IPS-20b (cell line): ENCODE data around the gene UBR4.
A peak's percentile ranks its signal among the peaks of the same experiment; 100 is the strongest.
"Not testable (repeated sequence)": the region's sequence is repeated elsewhere in the genome, so short reads cannot be mapped to it uniquely, and the experiment has no call there.

ENCODE experiments used
- H3K27ac ChIP-seq: one replicate; pipeline ENCODE4 v1.5.1; 2013; ENCODE audit warnings: low read length
- H3K27me3 ChIP-seq: 2 replicates; pipeline ENCODE4 v1.6.1; 2013; ENCODE audit warnings: mild to moderate bottlenecking, low read length, inconsistent platforms; ENCODE audit not compliant: insufficient read depth
- H3K36me3 ChIP-seq: 2 replicates; pipeline ENCODE4 v1.6.1; 2013; ENCODE audit warnings: low read depth, mild to moderate bottlenecking, inconsistent platforms, low read length, moderate library complexity; ENCODE audit not compliant: insufficient read depth
- H3K4me1 ChIP-seq: 2 replicates; pipeline ENCODE4 v1.6.1; 2013; ENCODE audit warnings: mild to moderate bottlenecking, control low read depth, inconsistent platforms, low read length, moderate library complexity; ENCODE audit not compliant: insufficient read depth
- H3K4me3 ChIP-seq: 2 replicates; pipeline ENCODE4 v1.5.1; 2013; ENCODE audit warnings: mild to moderate bottlenecking, low read length, inconsistent platforms
- H3K9ac ChIP-seq: 2 replicates; pipeline ENCODE4 v1.6.1; 2013; ENCODE audit warnings: low read depth, mild to moderate bottlenecking, inconsistent platforms, low read length, moderate library complexity
- H3K9me3 ChIP-seq: 2 replicates; pipeline ENCODE4 v1.6.1; 2013; ENCODE audit warnings: mild to moderate bottlenecking, low read depth, low read length, inconsistent platforms; ENCODE audit not compliant: insufficient read depth

UBR4 gene

DNA sequence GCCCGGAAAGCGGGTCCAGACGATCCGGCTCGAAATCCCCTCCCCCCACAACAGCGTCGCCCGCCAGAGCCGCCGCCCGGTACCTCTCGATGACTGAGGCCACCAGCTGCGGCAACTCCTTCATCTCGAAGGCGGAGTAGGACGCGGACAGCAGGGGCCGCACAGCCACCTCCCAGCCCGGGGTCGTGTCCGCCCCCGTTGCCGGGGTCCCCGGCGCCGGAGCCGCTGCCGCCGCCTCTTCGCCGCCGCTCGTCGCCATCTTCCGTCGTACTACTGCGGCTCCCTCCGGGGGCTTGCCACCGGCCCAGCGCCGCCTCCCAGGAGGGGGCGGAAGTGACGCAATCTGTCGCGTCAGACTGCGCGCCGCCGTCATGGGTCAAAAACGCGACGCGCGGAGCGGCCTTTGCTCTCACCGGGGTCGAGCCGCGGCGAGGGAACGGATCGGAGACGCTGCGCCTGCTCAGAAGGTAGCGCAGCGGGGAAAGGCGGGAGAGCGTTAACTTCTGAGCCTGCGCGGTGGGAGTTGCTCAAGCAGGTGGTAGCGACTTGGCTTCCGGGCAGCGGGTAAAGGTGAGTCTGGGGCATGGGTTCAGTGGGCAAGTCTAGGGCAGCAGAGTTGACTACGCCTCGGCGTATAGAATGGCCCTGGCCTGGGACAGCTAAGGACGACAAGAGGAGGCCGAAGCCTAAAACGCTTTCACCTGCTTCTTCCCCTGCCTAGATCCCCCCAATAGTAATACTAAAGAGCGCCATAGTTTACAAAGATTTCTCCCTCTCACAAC is at the start of gene UBR4:
Gene UBR4 (minus strand): TSS at position 277 of the 782 bp plus-strand sequence. CDS start 18 bp downstream, at position 259.
- peak within 1 kb of the TSS; percentile 83 for H3K4me3 ChIP-seq
- no peaks in the 10 kb centered on the region for H3K27me3 ChIP-seq
- H3K4me1 ChIP-seq: peaks cover 14% of the 10 kb centered on the region; the same call in 1 of the 2 replicates
- H3K9ac ChIP-seq: peak within 1 kb of the TSS; percentile 89
- H3K27ac ChIP-seq: peak within 1 kb of the TSS; percentile 81
- no peaks in the 10 kb centered on the region for H3K9me3 ChIP-seq
- H3K36me3 ChIP-seq: peaks cover 39% of the 10 kb centered on the region

DNA sequence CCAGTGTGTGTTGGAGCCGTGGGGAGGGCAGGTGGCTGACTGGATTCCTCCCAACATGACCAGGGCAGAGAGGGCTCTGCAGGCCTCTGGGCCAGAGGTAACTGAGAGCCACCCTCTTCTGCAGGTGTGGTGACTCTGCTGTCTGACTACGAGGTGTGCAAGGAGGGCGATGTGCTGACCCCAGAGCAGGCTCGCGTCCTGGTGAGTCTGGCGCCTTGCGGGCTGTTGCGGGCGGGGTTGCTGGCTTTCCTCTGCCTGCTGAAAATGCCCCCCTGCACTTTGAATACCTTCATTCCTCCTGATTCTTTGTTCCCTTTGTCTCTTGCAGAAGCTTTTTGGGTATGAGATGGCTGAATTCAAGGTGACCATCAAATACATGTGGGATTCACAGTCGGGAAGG is 48.3 kb upstream of the UBR4 start:
- H3K4me3 ChIP-seq: no peak overlapping the region
- no peak overlapping the region for H3K27ac ChIP-seq
- no peak overlapping the region for H3K9ac ChIP-seq
- no peaks in the 10 kb centered on the region for H3K9me3 ChIP-seq
- H3K27me3 ChIP-seq: no peaks in the 10 kb centered on the region
- H3K36me3 ChIP-seq: peaks cover 73% of the 10 kb centered on the region
- H3K4me1 ChIP-seq: peaks cover 8% of the 10 kb centered on the region

GRCh38 chr1:19257178-19257914 is 47.3 kb upstream of the UBR4 start:
- Histone ChIP-seq H3K4me3 (no peak overlapping the region), H3K27ac (no peak overlapping the region), H3K9ac (no peak overlapping the region), H3K27me3 (no peaks in the 10 kb centered on the region), H3K36me3 (peaks cover 73% of the 10 kb centered on the region), H3K9me3 (no peaks in the 10 kb centered on the region), H3K4me1 (peaks cover 15% of the 10 kb centered on the region)

DNA sequence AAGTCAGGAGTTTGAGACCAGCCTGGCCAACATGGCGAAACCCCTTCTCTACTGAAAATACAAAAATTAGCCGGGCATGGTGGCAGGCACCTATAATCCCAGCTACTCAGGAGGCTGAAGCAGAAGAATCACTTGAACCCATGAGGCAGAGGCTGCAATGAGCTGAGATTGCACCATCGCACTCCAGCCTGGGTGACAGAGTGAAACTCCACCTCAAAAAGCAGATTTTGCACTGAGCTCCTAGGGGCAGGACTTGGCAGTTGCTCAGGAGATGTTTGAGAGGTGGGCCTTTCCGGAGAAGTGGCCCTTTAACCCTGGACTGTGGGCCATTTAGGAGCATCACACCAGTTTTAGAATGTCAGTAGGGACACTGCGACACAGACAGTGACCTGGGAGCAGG is 46.2 kb upstream of the UBR4 start:
- H3K36me3 ChIP-seq: peaks cover 73% of the 10 kb centered on the region
- H3K27ac ChIP-seq, H3K27me3 ChIP-seq, H3K9ac ChIP-seq, H3K4me3 ChIP-seq, H3K9me3 ChIP-seq: not testable (repeated sequence)
- H3K4me1 ChIP-seq: peaks cover 15% of the 10 kb centered on the region

GRCh38 chr1:19255288-19255687 is 45.2 kb upstream of the UBR4 start:
- peaks cover 66% of the 10 kb centered on the region for H3K36me3 ChIP-seq
- no peak overlapping the region for H3K9ac ChIP-seq
- no peaks in the 10 kb centered on the region for H3K27me3 ChIP-seq

DNA sequence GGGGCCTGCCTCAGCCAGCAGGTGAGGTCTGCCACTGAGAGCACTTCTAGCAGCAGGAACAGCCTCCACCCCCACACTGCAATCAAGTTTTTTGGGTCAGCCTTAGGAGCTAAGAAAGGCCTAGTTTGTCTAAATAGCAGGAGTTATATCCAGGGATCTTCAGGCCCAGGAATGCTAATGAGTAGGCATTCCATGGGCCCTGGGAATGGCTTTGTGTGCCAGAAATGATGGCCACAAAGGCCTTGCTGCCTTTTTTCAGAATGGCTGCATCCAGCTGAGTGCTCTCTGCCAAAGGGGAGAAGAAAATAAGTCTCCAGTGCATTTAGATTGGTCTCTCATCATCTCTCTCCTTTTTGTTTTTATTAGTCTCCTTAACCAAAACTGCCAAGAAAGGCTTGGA is 44.4 kb upstream of the UBR4 start:
- H3K9ac ChIP-seq: peak overlapping the region; percentile 92; the same call in 1 of the 2 replicates
- peaks cover 21% of the 10 kb centered on the region for H3K4me1 ChIP-seq
- peaks cover 59% of the 10 kb centered on the region for H3K36me3 ChIP-seq

More at GRCh38 chr1:19255288-19255687, 45.2 kb upstream of the UBR4 start:
- Histone ChIP-seq H3K4me1 (peaks cover 19% of the 10 kb centered on the region), H3K27ac (no peak overlapping the region), H3K4me3 (no peak overlapping the region), H3K9me3 (no peaks in the 10 kb centered on the region)

DNA sequence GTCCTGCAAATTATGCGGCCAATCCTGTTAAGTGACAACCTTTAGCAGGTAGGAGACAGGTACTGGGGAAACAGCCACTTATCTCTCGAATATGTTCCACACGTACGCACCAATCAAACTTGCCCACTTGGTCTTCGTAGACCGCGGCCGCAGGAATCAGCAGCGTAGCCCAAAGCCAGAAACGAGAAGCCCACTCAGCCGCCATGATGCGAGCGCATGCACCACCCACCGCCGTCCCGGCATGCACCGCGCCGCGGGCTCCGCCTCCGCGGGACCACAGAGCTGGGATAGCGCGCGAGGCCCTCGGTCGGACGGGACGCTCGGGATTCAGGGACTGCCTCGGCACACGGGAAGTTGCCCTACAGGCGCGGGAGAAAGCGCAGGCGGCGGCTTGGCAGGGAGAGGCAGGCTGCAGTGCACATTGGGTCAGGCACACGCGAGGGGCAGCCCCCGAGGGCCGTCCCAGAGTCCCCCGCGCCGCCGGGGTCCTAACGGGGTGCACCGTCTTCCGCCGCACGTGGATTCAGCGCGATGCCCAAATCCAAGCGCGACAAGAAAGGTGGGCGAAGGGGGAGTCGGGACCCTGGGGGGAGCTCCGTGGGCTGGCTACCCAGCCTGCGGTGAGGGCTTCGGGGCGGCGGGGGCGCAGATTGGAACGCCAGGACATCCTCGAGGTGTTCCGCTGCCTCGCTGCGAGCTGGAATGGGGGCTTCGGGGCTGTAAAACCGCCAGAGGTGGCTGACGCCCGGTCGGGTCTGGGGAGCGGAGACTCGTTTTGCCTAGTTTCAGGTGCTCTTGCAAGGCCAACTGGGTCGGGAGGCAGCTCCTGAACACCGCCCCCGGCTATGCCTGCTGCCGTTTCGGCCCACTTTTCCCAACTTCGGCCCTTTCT is 41.5 kb upstream of the UBR4 start, which contains the start of the genes EMC1 and MRTO4:
Gene EMC1 (minus strand): TSS at position 220 of the 892 bp plus-strand sequence. CDS start 15 bp downstream, at position 205.
Gene MRTO4 (plus strand): TSS at position 501 of the 892 bp plus-strand sequence. CDS start 31 bp downstream, at position 532.
- Histone ChIP-seq H3K36me3 (peaks cover 41% of the 10 kb centered on the region), H3K27me3 (no peaks in the 10 kb centered on the region), H3K4me1 (peaks cover 21% of the 10 kb centered on the region), H3K27ac (peak within 1 kb of the TSS; percentile 78), H3K9ac (peak within 1 kb of the TSS; percentile 92), H3K4me3 (peak within 1 kb of the TSS; percentile 94), H3K9me3 (no peaks in the 10 kb centered on the region)

More for the DNA sequence above, 44.4 kb upstream of the UBR4 start:
- no peaks in the 10 kb centered on the region for H3K9me3 ChIP-seq
- no peaks in the 10 kb centered on the region for H3K27me3 ChIP-seq
- H3K27ac ChIP-seq: no peak overlapping the region
- no peak overlapping the region for H3K4me3 ChIP-seq

- Histone ChIP-seq H3K4me1 (peaks cover 21% of the 10 kb centered on the region), H3K27ac (peak overlapping the region; percentile 78), H3K9ac (peak overlapping the region; percentile 92), H3K4me3 (peak overlapping the region; percentile 94), H3K36me3 (peaks cover 33% of the 10 kb centered on the region), H3K9me3 (no peaks in the 10 kb centered on the region), H3K27me3 (no peaks in the 10 kb centered on the region)
These were observed 40.7 kb upstream of the UBR4 start for GRCh38 chr1:19250629-19251304.

GRCh38 chr1:19240673-19241538 is 30.8 kb upstream of the UBR4 start:
- Histone ChIP-seq H3K9ac (no peak overlapping the region), H3K27me3 (no peaks in the 10 kb centered on the region), H3K27ac (no peak overlapping the region), H3K4me1 (no peaks in the 10 kb centered on the region), H3K36me3 (peaks cover 86% of the 10 kb centered on the region), H3K9me3 (no peaks in the 10 kb centered on the region), H3K4me3 (no peak overlapping the region)

DNA sequence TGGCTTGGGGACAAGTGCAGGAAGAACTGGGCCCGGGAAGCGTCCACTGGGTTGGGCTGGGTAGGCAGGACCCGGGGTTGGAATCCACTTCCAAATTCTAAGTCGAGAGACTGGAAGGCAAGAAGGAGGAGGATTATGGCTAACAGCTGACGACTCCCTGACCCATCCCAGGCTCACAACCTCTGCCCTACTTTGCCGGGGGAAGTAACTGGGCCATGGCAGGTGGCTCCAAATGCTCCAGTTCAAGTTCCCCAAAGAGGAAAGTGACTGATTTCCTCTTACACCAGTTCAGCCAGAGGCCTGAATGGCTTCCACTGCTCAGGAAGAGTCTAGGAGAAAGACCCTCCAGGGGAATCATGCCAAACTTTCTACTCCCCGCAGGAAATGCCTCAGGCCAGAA is 29.8 kb upstream of the UBR4 start:
- no peaks in the 10 kb centered on the region for H3K9me3 ChIP-seq
- H3K36me3 ChIP-seq: peaks cover 92% of the 10 kb centered on the region
- no peak overlapping the region for H3K4me3 ChIP-seq
- no peak overlapping the region for H3K27ac ChIP-seq
- no peaks in the 10 kb centered on the region for H3K4me1 ChIP-seq
- H3K9ac ChIP-seq: no peak overlapping the region
- no peaks in the 10 kb centered on the region for H3K27me3 ChIP-seq
